Measurements from ENCODE around the gene TSC22D3. TPM values are rescaled to one million over a fixed set of nuclear protein-coding genes. Genes with fewer than 3 reads are reported as not detected.
A peak's percentile ranks its signal among the peaks of the same experiment; 100 is the strongest.

The TSC22D3 gene
- total and polyA plus RNA-seq, 7 experiments from 2014 or later = 44.2 to 1,917 (median 383) TPM

- Mint-ChIP-seq H3K36me3 (no peaks in the 10 kb centered on the region), H3K27me3 (peaks cover 2 to 10% (median 6%) of the 10 kb centered on the region in 5 donors), H3K4me1 (peaks cover 0 to 2% (median 0%) of the 10 kb centered on the region in 7 donors), H3K27ac (no peak overlapping the region), H3K4me3 (no peak overlapping the region), H3K9me3 (peaks cover 0 to 3% (median 0%) of the 10 kb centered on the region in 11 donors)
- no peaks in the 10 kb centered on the region for H3K9me3 ChIP-seq (ENCODE audit: control insufficient read depth in 2 of 3, low read length in 3 of 3)
- no peaks in the 10 kb centered on the region for H3K36me3 ChIP-seq (ENCODE audit: control insufficient read depth in 2 of 3, insufficient read depth in 3 of 3, low read length in 3 of 3)
- H3K4me1 ChIP-seq (ENCODE audit: control insufficient read depth in 2 of 2, insufficient read depth in 2 of 2, low read length in 2 of 2) = no peaks in the 10 kb centered on the region
- ChIA-PET POLR2A (no interaction called here), CTCF (no interaction called here)
- ATAC-seq (no peak), DNase-seq (no peak)
- no peaks in the 10 kb centered on the region for H3K27me3 ChIP-seq (ENCODE audit: control insufficient read depth in 2 of 2, insufficient read depth in 2 of 2, low read length in 2 of 2)
- no peak overlapping the region for H3K4me3 ChIP-seq (ENCODE audit: low read length)
- intact Hi-C loops (cut with micrococcal nuclease) = no loop called here
- H3K27ac ChIP-seq (ENCODE audit: low read depth, low read length) = no peak overlapping the region
These were observed 28.8 kb upstream of the TSC22D3 start for GRCh38 chrX:107804427-107804826.

- Mint-ChIP-seq H3K4me1 (no peaks in the 10 kb centered on the region), H3K9me3 (peaks cover 0 to 1% (median 0%) of the 10 kb centered on the region in 11 donors), H3K27ac (no peak overlapping the region), H3K36me3 (no peaks in the 10 kb centered on the region), H3K27me3 (peaks cover 0 to 13% (median 0%) of the 10 kb centered on the region in 5 donors), H3K4me3 (no peak overlapping the region)
- no peaks in the 10 kb centered on the region for H3K36me3 ChIP-seq (ENCODE audit: control insufficient read depth in 2 of 3, insufficient read depth in 3 of 3, low read length in 3 of 3)
- no peak for DNase-seq
- no peaks in the 10 kb centered on the region for H3K4me1 ChIP-seq (ENCODE audit: control insufficient read depth in 2 of 2, insufficient read depth in 2 of 2, low read length in 2 of 2)
- ChIA-PET POLR2A (interaction anchor here (0.7 kb wide), 1 partner anchor 148 kb away, joined by 3 read pairs; no protein-coding TSS in a partner anchor), CTCF (no interaction called here)
- H3K27me3 ChIP-seq (ENCODE audit: control insufficient read depth in 2 of 2, insufficient read depth in 2 of 2, low read length in 2 of 2) = no peaks in the 10 kb centered on the region
- no peak overlapping the region for H3K4me3 ChIP-seq (ENCODE audit: low read length)
- intact Hi-C loops (cut with micrococcal nuclease) = no loop called here
- H3K27ac ChIP-seq (ENCODE audit: low read depth, low read length) = no peak overlapping the region
- ATAC-seq = no peak
- H3K9me3 ChIP-seq (ENCODE audit: control insufficient read depth in 2 of 3, low read length in 3 of 3) = no peaks in the 10 kb centered on the region
These were observed 12.2 kb upstream of the TSC22D3 start for GRCh38 chrX:107787827-107788226.

- Mint-ChIP-seq H3K27me3 (peaks cover 0 to 9% (median 0%) of the 10 kb centered on the region in 5 donors), H3K36me3 (no peaks in the 10 kb centered on the region), H3K27ac (no peak overlapping the region), H3K4me3 (no peak overlapping the region), H3K9me3 (no peaks in the 10 kb centered on the region), H3K4me1 (peaks cover 8 to 13% (median 11%) of the 10 kb centered on the region in 7 donors)
- no peak overlapping the region for H3K4me3 ChIP-seq (ENCODE audit: low read length)
- ATAC-seq (no peak), DNase-seq (no peak)
- ChIA-PET POLR2A (no interaction called here), CTCF (no interaction called here)
- H3K36me3 ChIP-seq (ENCODE audit: control insufficient read depth in 2 of 3, insufficient read depth in 3 of 3, low read length in 3 of 3) = no peaks in the 10 kb centered on the region
- H3K4me1 ChIP-seq (ENCODE audit: control insufficient read depth in 2 of 2, insufficient read depth in 2 of 2, low read length in 2 of 2) = no peaks in the 10 kb centered on the region
- no peak overlapping the region for H3K27ac ChIP-seq (ENCODE audit: low read depth, low read length)
- H3K27me3 ChIP-seq (ENCODE audit: control insufficient read depth in 2 of 2, insufficient read depth in 2 of 2, low read length in 2 of 2) = no peaks in the 10 kb centered on the region
- no peaks in the 10 kb centered on the region for H3K9me3 ChIP-seq (ENCODE audit: control insufficient read depth in 2 of 3, low read length in 3 of 3)
- intact Hi-C loops (cut with micrococcal nuclease) = no loop called here
These were observed 4.9 kb upstream of the TSC22D3 start for GRCh38 chrX:107780525-107780924.

- Mint-ChIP-seq H3K4me3 (peak within 1 kb of the TSS; percentile 80 to 96 (median 92)), H3K9me3 (no peaks in the 10 kb centered on the region), H3K27ac (peak within 1 kb of the TSS; percentile 82 to 95 (median 92)), H3K27me3 (peaks cover 0 to 18% (median 0%) of the 10 kb centered on the region in 5 donors), H3K4me1 (peaks cover 8 to 31% (median 19%) of the 10 kb centered on the region in 7 donors), H3K36me3 (no peaks in the 10 kb centered on the region)
- DNase-seq (no peak), ATAC-seq (no peak)
- intact Hi-C loops (cut with micrococcal nuclease) = loop anchor here (1.0 to 10.0 kb wide), 20 partner anchors 35 to 883 kb away; partner anchors contain the start of genes ATG4A (in 2 of the 2), PSMD10 (in 2 of the 2) and PRPS1 (in 1 of the 2)
- no peaks in the 10 kb centered on the region for H3K9me3 ChIP-seq (ENCODE audit: control insufficient read depth in 2 of 3, low read length in 3 of 3)
- no peaks in the 10 kb centered on the region for H3K4me1 ChIP-seq (ENCODE audit: control insufficient read depth in 2 of 2, insufficient read depth in 2 of 2, low read length in 2 of 2)
- no peaks in the 10 kb centered on the region for H3K27me3 ChIP-seq (ENCODE audit: control insufficient read depth in 2 of 2, insufficient read depth in 2 of 2, low read length in 2 of 2)
- CTCF ChIA-PET = interaction anchor here (0.5 to 6.4 kb wide), 15 partner anchors 36 to 903 kb away, joined by 3 to 96 read pairs (median 4); no protein-coding TSS in a partner anchor
- POLR2A ChIA-PET = interaction anchor here (0.6 to 5.3 kb wide), 10 partner anchors 36 to 152 kb away, joined by 3 to 71 read pairs (median 5); partner anchors contain the start of gene MID2
- H3K4me3 ChIP-seq (ENCODE audit: low read length) = peak within 1 kb of the TSS; percentile 63
- peak within 1 kb of the TSS; percentile 64 for H3K27ac ChIP-seq (ENCODE audit: low read depth, low read length)
- no peaks in the 10 kb centered on the region for H3K36me3 ChIP-seq (ENCODE audit: control insufficient read depth in 2 of 3, insufficient read depth in 3 of 3, low read length in 3 of 3)
These were observed 1.9 kb upstream of the TSC22D3 start, which contains the start of gene NCBP2L for GRCh38 chrX:107777536-107777832. TSS of gene NCBP2L (plus strand) at chrX:107777733. CDS start at chrX:107794221, 16,488 bp downstream.

GRCh38 chrX:107776649-107777535, 1.3 kb upstream of the TSC22D3 start:
- Mint-ChIP-seq H3K27ac (peak overlapping the region; percentile 82 to 95 (median 92)), H3K4me1 (peaks cover 8 to 31% (median 19%) of the 10 kb centered on the region in 7 donors), H3K4me3 (peak overlapping the region; percentile 80 to 96 (median 92)), H3K27me3 (peaks cover 0 to 22% (median 0%) of the 10 kb centered on the region in 5 donors), H3K9me3 (no peaks in the 10 kb centered on the region), H3K36me3 (no peaks in the 10 kb centered on the region)
- peak overlapping the region; percentile 64 for H3K27ac ChIP-seq (ENCODE audit: low read depth, low read length)
- ATAC-seq (peak; percentile 91), DNase-seq (peak; percentile 13 to 87 (median 81))
- CTCF ChIA-PET = interaction anchor here (0.5 to 6.4 kb wide), 17 partner anchors 11 to 903 kb away, joined by 3 to 96 read pairs (median 4); no protein-coding TSS in a partner anchor
- H3K27me3 ChIP-seq (ENCODE audit: control insufficient read depth in 2 of 2, insufficient read depth in 2 of 2, low read length in 2 of 2) = no peaks in the 10 kb centered on the region
- POLR2A ChIA-PET = interaction anchor here (0.6 to 5.3 kb wide), 13 partner anchors 35 to 151 kb away, joined by 3 to 71 read pairs (median 5); partner anchors contain the start of genes MID2 and PRPS1
- H3K36me3 ChIP-seq (ENCODE audit: control insufficient read depth in 2 of 3, insufficient read depth in 3 of 3, low read length in 3 of 3) = no peaks in the 10 kb centered on the region
- no peaks in the 10 kb centered on the region for H3K4me1 ChIP-seq (ENCODE audit: control insufficient read depth in 2 of 2, insufficient read depth in 2 of 2, low read length in 2 of 2)
- intact Hi-C loops (cut with micrococcal nuclease) = loop anchor here (1.0 to 10.0 kb wide), 20 partner anchors 35 to 883 kb away; partner anchors contain the start of genes ATG4A (in 2 of the 2), PSMD10 (in 2 of the 2) and PRPS1 (in 1 of the 2)
- H3K4me3 ChIP-seq (ENCODE audit: low read length) = peak overlapping the region; percentile 63
- no peaks in the 10 kb centered on the region for H3K9me3 ChIP-seq (ENCODE audit: control insufficient read depth in 2 of 3, low read length in 3 of 3)

GRCh38 chrX:107775000-107775733, 420 bp downstream of the TSC22D3 start:
- ATAC-seq = no peak
- POLR2A ChIA-PET = interaction anchor here (0.6 to 5.3 kb wide), 14 partner anchors 11 to 147 kb away, joined by 3 to 71 read pairs (median 5); partner anchors contain the start of gene PRPS1
- H3K27ac ChIP-seq (ENCODE audit: low read depth, low read length) = peak overlapping the region; percentile 64
- Mint-ChIP-seq H3K4me3 (peak overlapping the region; percentile 73 to 96 (median 92)), H3K27me3 (peaks cover 0 to 24% (median 0%) of the 10 kb centered on the region in 5 donors), H3K9me3 (no peaks in the 10 kb centered on the region), H3K36me3 (no peaks in the 10 kb centered on the region), H3K27ac (peak overlapping the region in 5 of 9 donors; percentile 9 to 92 (median 65)), H3K4me1 (peaks cover 8 to 39% (median 19%) of the 10 kb centered on the region in 7 donors)
- H3K4me1 ChIP-seq (ENCODE audit: control insufficient read depth in 2 of 2, insufficient read depth in 2 of 2, low read length in 2 of 2) = no peaks in the 10 kb centered on the region
- peak overlapping the region; percentile 63 for H3K4me3 ChIP-seq (ENCODE audit: low read length)
- DNase-seq = peak in 2 of 9 donors; percentile 9 to 16
- intact Hi-C loops (cut with micrococcal nuclease) = loop anchor here in 1 of 2 donors (5.0 to 10.0 kb wide), 4 partner anchors 117 to 750 kb away; partner anchors contain the start of genes ATG4A and PSMD10
- CTCF ChIA-PET = interaction anchor here (1.3 to 6.4 kb wide), 10 partner anchors 14 to 246 kb away, joined by 3 to 96 read pairs (median 13); no protein-coding TSS in a partner anchor
- H3K36me3 ChIP-seq (ENCODE audit: control insufficient read depth in 2 of 3, insufficient read depth in 3 of 3, low read length in 3 of 3) = no peaks in the 10 kb centered on the region
- no peaks in the 10 kb centered on the region for H3K27me3 ChIP-seq (ENCODE audit: control insufficient read depth in 2 of 2, insufficient read depth in 2 of 2, low read length in 2 of 2)
- no peaks in the 10 kb centered on the region for H3K9me3 ChIP-seq (ENCODE audit: control insufficient read depth in 2 of 3, low read length in 3 of 3)
